ENCODE measurements around the gene IGLL1.

DNA sequence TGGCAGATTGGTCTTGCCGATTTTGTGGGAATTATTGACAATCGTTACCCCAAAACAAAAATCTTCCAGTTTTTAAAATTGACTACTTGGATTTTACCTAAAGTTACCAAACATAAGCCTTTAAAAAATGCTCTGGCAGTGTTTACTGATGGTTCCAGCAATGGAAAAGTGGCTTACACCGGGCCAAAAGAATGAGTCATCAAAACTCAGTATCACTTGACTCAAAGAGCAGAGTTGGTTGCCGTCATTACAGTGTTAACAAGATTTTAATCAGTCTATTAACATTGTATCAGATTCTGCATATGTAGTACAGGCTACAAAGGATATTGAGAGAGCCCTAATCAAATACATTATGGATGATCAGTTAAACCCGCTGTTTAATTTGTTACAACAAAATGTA, 37.2 kb downstream of the IGLL1 start:
- TF ChIP-seq TAF1 (IDR thresholded peaks at IDR 0.05; ENCODE audit: low read depth, low read length) (no peak), POLR2AphosphoS5 (IDR thresholded peaks at IDR 0.05; ENCODE audit: low read depth, low read length) (no peak)
